SK-N-SH treated with all-trans-retinoic acid at 6 μM for 48 hours (cell line): ENCODE data around the gene GNAS-AS1.

Experiments
- CREB5 ChIP-seq: fragments of 250-450 bp; sonication (Bioruptor Pico); IDR thresholded peaks from 2 replicates; pipeline ENCODE4 v1.5.1; 2020; ENCODE audit warnings: low read depth, mild to moderate bottlenecking, moderate library complexity
- CSDC2 ChIP-seq: fragments of 250-450 bp; sonication (Bioruptor Pico); IDR thresholded peaks from 2 replicates; pipeline ENCODE4 v1.5.0; 2020; ENCODE audit warnings: mild to moderate bottlenecking, moderate library complexity
- OSR1 ChIP-seq: fragments of 250-450 bp; sonication (Bioruptor Pico); IDR thresholded peaks from 2 replicates; pipeline ENCODE4 v1.8.0; 2022; ENCODE audit warnings: moderate library complexity, mild to moderate bottlenecking, inconsistent platforms
- RARB ChIP-seq: fragments of 250-450 bp; sonication (Bioruptor Pico); IDR thresholded peaks from 2 replicates; pipeline ENCODE4 v1.8.0; 2021; ENCODE audit warnings: mild to moderate bottlenecking, moderate library complexity
- SNAI2 ChIP-seq: fragments of 250-450 bp; sonication (Bioruptor Pico); IDR thresholded peaks from 2 replicates; pipeline ENCODE4 v1.5.0; 2020; ENCODE audit warnings: mild to moderate bottlenecking, moderate library complexity
- TOX ChIP-seq: fragments of 250-450 bp; sonication (Bioruptor Pico); IDR thresholded peaks from 2 replicates; pipeline ENCODE4 v1.8.0; 2021; ENCODE audit warnings: mild to moderate bottlenecking, moderate library complexity, borderline replicate concordance
- ZFP3 ChIP-seq: fragments of 250-450 bp; sonication (Bioruptor Pico); IDR thresholded peaks from 2 replicates; pipeline ENCODE4 v1.5.0; 2020; ENCODE audit warnings: mild to moderate bottlenecking, moderate library complexity
- ZNF70 ChIP-seq: fragments of 450-650 bp; formaldehyde crosslinking; IDR thresholded peaks from 2 replicates; pipeline ENCODE4 v1.5.0; 2020; ENCODE audit warnings: mild to moderate bottlenecking, moderate library complexity

- TF ChIP-seq OSR1 (CRISPR knock-in tag) (no peak), ZFP3 (CRISPR knock-in tag) (no peak), ZNF70 (CRISPR knock-in tag) (no peak), SNAI2 (CRISPR knock-in tag) (no peak), TOX (CRISPR knock-in tag) (no peak), CSDC2 (no peak), CREB5 (CRISPR knock-in tag) (no peak), RARB (no peak)
Observed at GRCh38 chr20:58788896-58789544, 61.7 kb downstream of the GNAS-AS1 start.
